K562 (cell line): ENCODE measurements around the gene FAM174C. TPM values are rescaled to one million over a fixed set of nuclear protein-coding genes. Genes with fewer than 3 reads are reported as not detected.

Experiments used
- CHD1 ChIP-seq: fragments of 200-600 bp; sonication (generic); IDR thresholded peaks from one replicate; pipeline ENCODE4 v1.6.1; 2012; ENCODE audit warnings: mild to moderate bottlenecking, moderate library complexity, low read length, inconsistent platforms
- HOXB6 ChIP-seq: fragments of 250-450 bp; sonication (Bioruptor Pico); IDR thresholded peaks from 2 replicates; pipeline ENCODE4 v1.5.1; 2022; ENCODE audit warnings: mild to moderate bottlenecking, borderline replicate concordance
- KLF16 ChIP-seq: IDR thresholded peaks from 2 replicates; pipeline ENCODE4 v1.6.1; 2016; ENCODE audit warnings: antibody characterized with exemption
- MYC ChIP-seq, 2 experiments: fragments of 250-450 bp in 1 of 2; sonication (Bioruptor Pico) in 1 of 2; IDR thresholded peaks; 2 replicates each; pipeline versions ENCODE4 v1.5.1 to v1.6.1; 2012 to 2021; ENCODE audit warnings: low read depth in 2 of 2, borderline replicate concordance in 1 of 2, improper control_type of control experiment in 1 of 2, low read length in 1 of 2, mild to moderate bottlenecking in 1 of 2, moderate library complexity in 1 of 2
- OTX1 ChIP-seq: fragments of 450-650 bp; formaldehyde crosslinking; IDR thresholded peaks from 2 replicates; pipeline ENCODE4 v1.4.0; 2022; ENCODE audit warnings: mild to moderate bottlenecking
- STAG1 ChIP-seq: sonication (generic); formaldehyde crosslinking; IDR thresholded peaks from 2 replicates; pipeline ENCODE4 v1.5.0; 2020; ENCODE audit warnings: missing genetic modification reagents, borderline replicate concordance
- TBL1XR1 ChIP-seq, 2 experiments: IDR thresholded peaks; 2 replicates each; pipeline ENCODE4 v1.6.1; 2012; ENCODE audit warnings: improper control_type of control experiment in 2 of 2, low read length in 2 of 2, mild to moderate bottlenecking in 1 of 2
- ZFP30 ChIP-seq: fragments of 250-450 bp; sonication (Bioruptor Pico); IDR thresholded peaks from 2 replicates; pipeline ENCODE4 v1.8.0; 2022; ENCODE audit warnings: moderate library complexity, mild to moderate bottlenecking, inconsistent platforms, borderline replicate concordance
- ZFP36 ChIP-seq: fragments of 150-350 bp; IDR thresholded peaks from 2 replicates; pipeline ENCODE4 v1.6.1; 2018; ENCODE audit warnings: low read length, low read depth; ENCODE audit not compliant: partially characterized antibody
- ZFPM2 ChIP-seq: fragments of 250-450 bp; sonication (Bioruptor Pico); IDR thresholded peaks from 2 replicates; pipeline ENCODE4 v1.5.1; 2022; ENCODE audit warnings: mild to moderate bottlenecking
- ZNF175 ChIP-seq: fragments of 200-800 bp; sonication (Bioruptor generic); IDR thresholded peaks from 2 replicates; pipeline ENCODE4 v1.6.1; 2016; ENCODE audit warnings: low read depth, mild to moderate bottlenecking, missing genetic modification characterization, missing compliant biosample characterization
- ZNF224 ChIP-seq: sonication (generic); formaldehyde crosslinking; IDR thresholded peaks from 2 replicates; pipeline ENCODE4 v1.8.0; 2022; ENCODE audit warnings: mild to moderate bottlenecking, missing genetic modification reagents
- ZNF561 ChIP-seq: fragments of 450-650 bp; formaldehyde crosslinking; conservative IDR thresholded peaks from 2 replicates; pipeline ENCODE4 v1.4.0; 2020; ENCODE audit warnings: mild to moderate bottlenecking, moderate library complexity
- ZZZ3 ChIP-seq: fragments of 450-650 bp; IDR thresholded peaks from 2 replicates; pipeline ENCODE4 v1.6.1; 2016; ENCODE audit warnings: antibody characterized with exemption, mild to moderate bottlenecking, moderate library complexity
- polyA plus RNA-seq, 8 experiments: library from polyadenylated mRNA; depleted of rRNA in 4 of 8; stranded (reverse) in 5 of 8; unstranded in 3 of 8; fragments of >200 nt; fragmentation: Nextera tagmentation in 2 of 8; fragmentation: Illumina TruSeq in 1 of 8; extraction: Ambion mirVana in 2 of 8; extraction: Trizol in 1 of 8; gene quantifications; 2 replicates each; pipeline versions ENCODE4 v1.2.1 to v1.2.3, GENCODE V29; 2011 to 2014; ENCODE audit warnings: inconsistent platforms in 1 of 8, missing spikeins in 1 of 8
- total RNA-seq, 7 experiments: library from RNA; depleted of rRNA in 6 of 7; stranded (reverse); fragments of >200 nt in 6 of 7; fragmentation: Illumina TruSeq in 2 of 7; extraction: Trizol in 2 of 7; gene quantifications; 2 replicates each; pipeline versions ENCODE4 v1.2.1 to v1.2.3, GENCODE V29; 2011 to 2021; ENCODE audit warnings: low replicate concordance in 1 of 7
- TF ChIP-seq, protein P1 (sequence below): sonication (generic); formaldehyde crosslinking; IDR thresholded peaks from 2 replicates; pipeline ENCODE4 v1.5.0; 2020; ENCODE audit warnings: missing genetic modification reagents
- TF ChIP-seq, protein P2 (sequence below): sonication (generic); formaldehyde crosslinking; IDR thresholded peaks from 2 replicates; pipeline ENCODE4 v1.8.1; 2022; ENCODE audit warnings: missing genetic modification reagents
- TF ChIP-seq, protein P3 (sequence below), 2 experiments: IDR thresholded peaks in 1 of 2; conservative IDR thresholded peaks in 1 of 2; 2 replicates each; pipeline ENCODE4 v1.6.1; 2016; ENCODE audit warnings: low read depth in 2 of 2, mild to moderate bottlenecking in 1 of 2, missing compliant biosample characterization in 1 of 2, missing genetic modification characterization in 1 of 2, moderate library complexity in 1 of 2
- TF ChIP-seq, protein P4 (sequence below): fragments of 250-450 bp; sonication (Bioruptor Pico); IDR thresholded peaks from 2 replicates; pipeline ENCODE4 v1.9.0; 2021; ENCODE audit warnings: mild to moderate bottlenecking, inconsistent platforms
- TF ChIP-seq, protein P5 (sequence below): fragments of 250-450 bp; sonication (Bioruptor Pico); IDR thresholded peaks from 2 replicates; pipeline ENCODE4 v1.6.1; 2021; ENCODE audit warnings: mild to moderate bottlenecking

Gene FAM174C
- total and polyA plus RNA-seq, 9 of the 15 experiments (the other 6 are each of a cell fraction or from before 2014, with no cell fraction given), result 0.66 to 89.6 (median 20.3) TPM

DNA sequence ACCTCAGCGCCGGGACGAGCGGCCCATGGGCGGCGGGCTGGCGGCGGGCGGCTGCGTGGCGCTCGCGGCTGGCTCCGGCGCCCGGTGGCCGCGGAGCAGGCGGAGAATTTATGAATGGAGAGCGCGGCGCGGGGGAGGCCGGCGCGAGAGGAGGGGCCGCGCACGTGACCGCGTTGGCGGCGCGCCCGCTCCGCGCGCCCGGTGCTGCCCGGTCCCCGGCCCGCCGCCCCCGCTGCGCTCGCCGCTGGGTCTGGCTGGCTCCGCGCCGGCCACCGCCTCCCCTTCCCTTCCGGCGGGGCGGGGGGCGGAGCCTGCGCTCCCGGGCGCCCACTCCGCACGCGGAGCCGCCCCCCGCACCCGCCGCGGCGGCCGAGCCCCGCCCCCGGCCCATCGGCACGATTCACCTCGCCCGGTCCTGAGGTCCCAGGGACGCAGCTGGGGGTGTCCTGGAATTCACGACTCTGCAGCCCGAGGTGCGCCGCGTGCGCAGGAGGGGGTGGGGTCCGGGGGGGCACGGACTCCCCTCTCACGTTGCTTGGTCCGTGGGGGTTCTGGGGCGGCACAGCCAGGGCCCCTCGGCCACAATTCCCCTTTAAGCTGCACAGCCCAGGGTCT, 37.5 kb upstream of the FAM174C start, which contains the start of gene CBARP (continued):
- TF ChIP-seq, protein P1, sequence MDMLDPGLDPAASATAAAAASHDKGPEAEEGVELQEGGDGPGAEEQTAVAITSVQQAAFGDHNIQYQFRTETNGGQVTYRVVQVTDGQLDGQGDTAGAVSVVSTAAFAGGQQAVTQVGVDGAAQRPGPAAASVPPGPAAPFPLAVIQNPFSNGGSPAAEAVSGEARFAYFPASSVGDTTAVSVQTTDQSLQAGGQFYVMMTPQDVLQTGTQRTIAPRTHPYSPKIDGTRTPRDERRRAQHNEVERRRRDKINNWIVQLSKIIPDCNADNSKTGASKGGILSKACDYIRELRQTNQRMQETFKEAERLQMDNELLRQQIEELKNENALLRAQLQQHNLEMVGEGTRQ (CRISPR knock-in tag), result peak; percentile 64
- TF ChIP-seq, protein P2, sequence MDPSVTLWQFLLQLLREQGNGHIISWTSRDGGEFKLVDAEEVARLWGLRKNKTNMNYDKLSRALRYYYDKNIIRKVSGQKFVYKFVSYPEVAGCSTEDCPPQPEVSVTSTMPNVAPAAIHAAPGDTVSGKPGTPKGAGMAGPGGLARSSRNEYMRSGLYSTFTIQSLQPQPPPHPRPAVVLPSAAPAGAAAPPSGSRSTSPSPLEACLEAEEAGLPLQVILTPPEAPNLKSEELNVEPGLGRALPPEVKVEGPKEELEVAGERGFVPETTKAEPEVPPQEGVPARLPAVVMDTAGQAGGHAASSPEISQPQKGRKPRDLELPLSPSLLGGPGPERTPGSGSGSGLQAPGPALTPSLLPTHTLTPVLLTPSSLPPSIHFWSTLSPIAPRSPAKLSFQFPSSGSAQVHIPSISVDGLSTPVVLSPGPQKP, result no peak
- TF ChIP-seq ZNF561 (no peak), ZZZ3 (no peak), ZFP30 (no peak), STAG1 (no peak), ZNF224 (CRISPR knock-in tag) (no peak), TBL1XR1 (IDR thresholded peaks at IDR 0.05; ENCODE audit: low read length in 2 of 2) (no peak), HOXB6 (CRISPR knock-in tag) (no peak), CHD1 (no peak), ZNF175 (CRISPR knock-in tag) (no peak), ZFPM2 (CRISPR knock-in tag) (no peak), ZFP36 (no peak), MYC (IDR thresholded peaks at IDR 0.05; ENCODE audit: low read depth, low read length) (0 out of 2 replicates have a peak, but pooled peaks have one; percentile 14), MYC (CRISPR knock-in tag; IDR thresholded peaks at IDR 0.05; ENCODE audit: borderline replicate concordance, low read depth) (no peak), OTX1 (CRISPR knock-in tag) (no peak), KLF16 (no peak)
- TF ChIP-seq, protein P3, sequence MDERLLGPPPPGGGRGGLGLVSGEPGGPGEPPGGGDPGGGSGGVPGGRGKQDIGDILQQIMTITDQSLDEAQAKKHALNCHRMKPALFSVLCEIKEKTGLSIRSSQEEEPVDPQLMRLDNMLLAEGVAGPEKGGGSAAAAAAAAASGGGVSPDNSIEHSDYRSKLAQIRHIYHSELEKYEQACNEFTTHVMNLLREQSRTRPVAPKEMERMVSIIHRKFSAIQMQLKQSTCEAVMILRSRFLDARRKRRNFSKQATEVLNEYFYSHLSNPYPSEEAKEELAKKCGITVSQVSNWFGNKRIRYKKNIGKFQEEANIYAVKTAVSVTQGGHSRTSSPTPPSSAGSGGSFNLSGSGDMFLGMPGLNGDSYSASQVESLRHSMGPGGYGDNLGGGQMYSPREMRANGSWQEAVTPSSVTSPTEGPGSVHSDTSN (CRISPR knock-in tag; IDR thresholded peaks at IDR 0.05; ENCODE audit: low read depth), result no peak
- TF ChIP-seq, protein P3 (tag; conservative IDR thresholded peaks at IDR 0.05; ENCODE audit: low read depth), result no peak
- TF ChIP-seq, protein P4, sequence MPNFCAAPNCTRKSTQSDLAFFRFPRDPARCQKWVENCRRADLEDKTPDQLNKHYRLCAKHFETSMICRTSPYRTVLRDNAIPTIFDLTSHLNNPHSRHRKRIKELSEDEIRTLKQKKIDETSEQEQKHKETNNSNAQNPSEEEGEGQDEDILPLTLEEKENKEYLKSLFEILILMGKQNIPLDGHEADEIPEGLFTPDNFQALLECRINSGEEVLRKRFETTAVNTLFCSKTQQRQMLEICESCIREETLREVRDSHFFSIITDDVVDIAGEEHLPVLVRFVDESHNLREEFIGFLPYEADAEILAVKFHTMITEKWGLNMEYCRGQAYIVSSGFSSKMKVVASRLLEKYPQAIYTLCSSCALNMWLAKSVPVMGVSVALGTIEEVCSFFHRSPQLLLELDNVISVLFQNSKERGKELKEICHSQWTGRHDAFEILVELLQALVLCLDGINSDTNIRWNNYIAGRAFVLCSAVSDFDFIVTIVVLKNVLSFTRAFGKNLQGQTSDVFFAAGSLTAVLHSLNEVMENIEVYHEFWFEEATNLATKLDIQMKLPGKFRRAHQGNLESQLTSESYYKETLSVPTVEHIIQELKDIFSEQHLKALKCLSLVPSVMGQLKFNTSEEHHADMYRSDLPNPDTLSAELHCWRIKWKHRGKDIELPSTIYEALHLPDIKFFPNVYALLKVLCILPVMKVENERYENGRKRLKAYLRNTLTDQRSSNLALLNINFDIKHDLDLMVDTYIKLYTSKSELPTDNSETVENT (CRISPR knock-in tag), result no peak
- TF ChIP-seq, protein P5, sequence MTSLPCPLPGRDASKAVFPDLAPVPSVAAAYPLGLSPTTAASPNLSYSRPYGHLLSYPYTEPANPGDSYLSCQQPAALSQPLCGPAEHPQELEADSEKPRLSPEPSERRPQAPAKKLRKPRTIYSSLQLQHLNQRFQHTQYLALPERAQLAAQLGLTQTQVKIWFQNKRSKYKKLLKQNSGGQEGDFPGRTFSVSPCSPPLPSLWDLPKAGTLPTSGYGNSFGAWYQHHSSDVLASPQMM (CRISPR knock-in tag), result no peak
